ENCODE results near the gene GPC6.
"Not testable (repeated sequence)": the region's sequence is repeated elsewhere in the genome, so short reads cannot be mapped to it uniquely, and the experiment has no call there.

The GPC6 gene

DNA sequence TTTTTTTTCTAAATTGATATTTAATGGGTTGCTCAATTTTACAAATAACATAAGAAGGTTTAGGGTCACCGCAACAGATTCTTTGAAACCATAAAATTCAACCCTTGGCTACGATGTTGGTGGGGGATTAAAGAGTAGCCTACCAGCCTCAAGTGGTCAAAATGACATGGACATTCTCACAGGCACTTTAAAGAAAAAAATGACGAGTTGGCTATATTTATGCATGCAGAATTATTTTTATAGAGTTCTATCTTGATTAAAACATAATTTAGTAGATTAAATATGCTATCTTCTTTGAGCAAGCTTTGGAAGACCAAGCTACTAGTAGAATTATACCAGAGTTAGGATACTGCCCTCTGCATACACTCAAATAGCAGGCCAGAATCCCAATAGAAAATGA lies 959.9 kb downstream of the GPC6 start:
- H3K27me3 Mint-ChIP-seq = peaks cover 7% of the 10 kb centered on the region
- no peak for DNase-seq
- no peaks in the 10 kb centered on the region for H3K4me1 Mint-ChIP-seq
- no peak overlapping the region for H3K27ac Mint-ChIP-seq
- peaks cover 0 to 14% of the 10 kb centered on the region in 2 donors for H3K9me3 Mint-ChIP-seq
- no peak overlapping the region for H3K4me3 Mint-ChIP-seq
- no peak for ATAC-seq

DNA sequence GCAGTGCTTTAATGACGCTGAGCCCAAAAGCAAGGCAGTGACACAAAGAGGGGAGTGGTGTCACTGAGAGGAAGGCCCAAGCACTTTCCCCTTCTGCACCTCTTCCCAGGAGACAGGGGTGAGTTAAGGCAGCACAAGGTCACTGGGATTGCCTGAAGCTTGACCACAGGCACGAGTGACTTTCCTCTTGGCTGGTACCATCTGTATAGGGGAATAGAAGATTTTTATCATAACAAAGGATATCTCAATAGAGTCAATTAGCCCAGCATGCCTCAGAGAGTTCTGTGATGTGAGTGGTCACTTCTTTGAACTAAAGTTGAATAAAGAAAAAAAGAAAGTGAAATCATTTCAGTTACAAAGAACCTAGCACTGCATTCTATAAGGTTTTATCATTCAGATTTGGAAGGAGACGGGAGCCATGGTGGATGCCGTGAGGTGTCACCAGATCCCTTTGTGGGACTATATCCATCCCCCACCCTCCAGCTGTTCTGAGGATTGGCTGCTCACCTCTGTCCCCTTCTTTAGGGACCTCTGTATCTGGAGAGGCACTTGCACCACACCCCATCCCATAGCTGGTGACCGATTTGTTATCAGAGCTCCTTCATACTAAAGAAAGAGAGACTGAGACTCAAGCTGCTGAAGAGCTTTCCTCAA lies 961.7 kb downstream of the GPC6 start:
- H3K4me1 Mint-ChIP-seq = no peaks in the 10 kb centered on the region
- peaks cover 7% of the 10 kb centered on the region for H3K27me3 Mint-ChIP-seq
- H3K4me3 Mint-ChIP-seq = no peak overlapping the region
- ATAC-seq = no peak
- no peak for DNase-seq
- peaks cover 0 to 8% of the 10 kb centered on the region in 2 donors for H3K9me3 Mint-ChIP-seq
- peak overlapping the region in 1 of 2 donors; percentile 75 for H3K27ac Mint-ChIP-seq

DNA sequence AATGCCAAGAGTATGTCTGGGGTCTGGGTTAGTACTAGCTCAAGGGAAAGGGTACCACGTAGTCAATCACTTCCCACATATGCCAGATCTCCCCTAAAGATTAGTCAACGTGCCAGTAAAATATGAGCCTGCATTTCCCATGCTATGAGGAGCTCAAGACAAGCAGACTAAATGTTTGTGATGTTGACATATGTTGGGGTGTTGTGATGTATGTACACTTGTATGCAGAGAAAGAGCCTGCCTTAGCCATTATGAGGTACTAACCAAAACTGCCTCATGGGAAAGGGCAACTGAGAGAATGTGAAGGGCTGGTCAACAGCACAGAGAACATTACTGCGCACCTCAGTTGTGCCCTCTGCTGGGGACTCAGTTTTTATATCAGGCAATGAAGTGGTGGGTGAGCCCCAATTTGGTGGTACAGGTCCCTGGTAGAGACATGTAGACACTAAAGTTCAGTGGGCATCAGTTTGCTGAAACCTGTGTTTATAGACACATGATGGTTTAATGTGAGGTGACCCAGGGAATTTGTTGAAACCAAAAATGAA lies 965.9 kb downstream of the GPC6 start:
- H3K9me3 Mint-ChIP-seq = no peaks in the 10 kb centered on the region
- DNase-seq (peak; percentile 3 to 14), ATAC-seq (peak; percentile 45)
- H3K4me3 Mint-ChIP-seq = no peak overlapping the region
- no peaks in the 10 kb centered on the region for H3K27me3 Mint-ChIP-seq
- H3K27ac Mint-ChIP-seq = no peak overlapping the region
- H3K4me1 Mint-ChIP-seq = no peaks in the 10 kb centered on the region

DNA sequence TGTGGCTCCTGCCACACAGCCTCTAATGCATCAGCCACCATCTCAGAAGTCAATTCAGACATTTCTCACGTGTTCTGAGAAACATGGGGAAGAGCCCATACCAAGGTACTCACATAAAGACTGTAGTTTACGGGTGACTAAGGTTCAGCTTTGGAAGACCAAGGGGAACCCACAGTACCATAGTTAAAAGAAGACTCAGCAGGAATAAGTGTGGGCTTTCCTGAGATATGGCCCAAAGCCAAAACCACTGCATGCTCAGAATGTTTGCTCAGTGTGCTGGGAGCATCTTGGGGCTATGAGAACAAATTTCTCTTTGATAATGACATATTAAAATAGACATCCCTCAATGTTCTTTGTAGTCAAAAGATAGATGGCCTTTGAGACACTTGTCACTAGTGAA lies 969.1 kb downstream of the GPC6 start:
- Mint-ChIP-seq H3K4me3 (no peak overlapping the region), H3K9me3 (no peaks in the 10 kb centered on the region), H3K27ac (no peak overlapping the region), H3K4me1 (no peaks in the 10 kb centered on the region), H3K27me3 (no peaks in the 10 kb centered on the region)
- no peak for DNase-seq
- no peak for ATAC-seq

DNA sequence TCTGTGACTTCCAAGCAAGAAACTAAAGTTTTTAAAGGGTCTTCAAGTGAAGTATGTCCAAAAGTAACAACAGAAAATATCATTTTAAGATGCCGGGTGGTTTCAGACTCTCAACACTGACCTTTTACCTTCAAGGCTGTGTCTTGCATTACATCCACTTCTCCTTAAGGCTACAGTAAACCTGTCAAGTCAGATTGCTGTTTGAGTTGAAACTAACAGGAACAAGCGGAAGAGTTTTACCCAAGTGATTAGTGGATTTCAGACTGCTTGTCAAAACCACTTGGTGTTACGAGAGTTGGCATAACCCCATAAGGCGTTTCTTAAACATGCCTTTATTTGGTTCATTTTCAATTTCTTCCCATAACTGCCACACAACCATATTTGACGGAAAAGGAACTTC lies 969.8 kb downstream of the GPC6 start:
- ATAC-seq (no peak), DNase-seq (no peak)
- H3K27ac Mint-ChIP-seq = no peak overlapping the region
- no peaks in the 10 kb centered on the region for H3K9me3 Mint-ChIP-seq
- no peak overlapping the region for H3K4me3 Mint-ChIP-seq
- H3K27me3 Mint-ChIP-seq = no peaks in the 10 kb centered on the region
- no peaks in the 10 kb centered on the region for H3K4me1 Mint-ChIP-seq

DNA sequence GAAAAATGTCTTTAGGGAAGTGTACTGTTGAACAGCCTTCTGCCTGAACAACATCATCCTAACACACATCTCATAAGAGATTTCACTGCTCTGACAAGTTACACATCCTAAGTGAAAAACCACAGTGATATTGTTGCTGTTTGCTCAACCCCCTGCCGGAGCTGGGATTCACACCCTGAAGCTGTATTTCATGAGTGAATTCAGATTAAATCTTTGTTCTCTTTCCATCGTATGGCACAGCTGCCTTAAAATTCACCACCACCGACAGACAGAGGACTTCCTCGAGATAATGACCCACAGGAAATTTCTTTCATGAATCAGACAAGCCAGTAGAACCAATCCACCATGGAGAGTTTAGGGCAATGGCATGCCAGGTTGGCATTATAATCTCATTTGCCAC lies 972.1 kb downstream of the GPC6 start:
- no peaks in the 10 kb centered on the region for H3K27me3 Mint-ChIP-seq
- ATAC-seq (no peak), DNase-seq (no peak)
- no peaks in the 10 kb centered on the region for H3K4me1 Mint-ChIP-seq
- no peak overlapping the region for H3K27ac Mint-ChIP-seq
- peaks cover 0 to 5% of the 10 kb centered on the region in 2 donors for H3K9me3 Mint-ChIP-seq
- no peak overlapping the region for H3K4me3 Mint-ChIP-seq

DNA sequence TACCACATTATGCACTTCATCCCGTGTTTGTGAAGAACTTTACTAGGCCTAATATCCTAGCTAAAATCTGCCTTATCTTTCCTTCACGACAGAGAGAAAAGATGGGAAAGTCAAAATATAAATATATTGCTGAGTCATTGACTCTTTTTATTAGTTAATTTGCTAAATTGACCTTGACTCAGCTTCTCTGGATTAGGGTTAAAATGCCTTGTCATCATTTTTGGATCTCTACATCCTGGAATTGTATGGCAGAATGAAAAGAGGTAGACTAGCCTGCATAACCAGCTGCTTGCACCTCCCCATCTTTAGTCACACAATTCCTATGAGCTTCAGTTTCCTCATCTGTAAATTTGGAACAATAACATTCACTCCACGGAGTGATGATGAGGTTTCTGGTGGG lies 972.5 kb downstream of the GPC6 start:
- no peak for ATAC-seq
- Mint-ChIP-seq H3K27ac (no peak overlapping the region), H3K4me3 (no peak overlapping the region), H3K27me3 (no peaks in the 10 kb centered on the region), H3K9me3 (peaks cover 0 to 5% of the 10 kb centered on the region in 2 donors), H3K4me1 (no peaks in the 10 kb centered on the region)
- DNase-seq = no peak

DNA sequence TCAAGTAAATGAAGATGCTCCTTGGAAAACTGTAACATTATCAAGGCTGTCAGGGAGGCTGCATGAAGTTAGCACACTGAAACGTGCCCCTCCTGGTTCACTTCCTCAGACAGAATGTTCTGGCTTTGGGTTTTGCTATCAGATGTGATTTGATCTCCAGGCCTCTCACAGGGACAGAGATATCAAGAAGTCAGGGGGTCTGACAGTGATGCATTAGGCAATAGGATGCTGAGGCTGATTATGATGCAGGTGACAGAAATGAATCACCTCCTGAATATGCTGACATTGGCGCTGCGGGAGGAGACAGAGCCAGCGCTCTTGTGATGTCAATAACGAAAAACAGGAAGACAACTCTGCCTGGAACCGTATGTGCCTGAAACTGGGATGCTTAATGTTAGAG lies 974.4 kb downstream of the GPC6 start:
- Mint-ChIP-seq H3K27me3 (no peaks in the 10 kb centered on the region), H3K4me3 (no peak overlapping the region), H3K4me1 (no peaks in the 10 kb centered on the region), H3K9me3 (peaks cover 0 to 5% of the 10 kb centered on the region in 2 donors), H3K27ac (no peak overlapping the region)
- ATAC-seq (no peak), DNase-seq (no peak)

DNA sequence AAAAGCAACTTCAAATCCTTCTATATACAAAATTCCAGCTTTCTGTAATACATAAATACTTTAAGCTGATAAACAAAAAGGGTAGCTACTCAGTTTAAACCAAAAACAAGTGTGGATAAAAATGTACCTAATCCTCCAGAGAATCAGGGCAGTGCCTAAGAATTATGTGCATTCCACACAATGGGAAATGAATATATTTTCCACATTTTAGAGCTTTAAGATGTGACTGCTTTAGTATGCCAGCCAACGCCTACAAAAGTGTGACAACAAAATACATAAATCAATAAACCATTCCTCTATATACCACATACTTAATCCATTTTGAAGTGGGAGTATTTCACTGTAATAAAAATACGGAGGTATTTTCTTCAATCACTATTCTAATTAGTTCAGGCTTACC lies 977.6 kb downstream of the GPC6 start:
- Mint-ChIP-seq H3K4me3 (no peak overlapping the region), H3K4me1 (no peaks in the 10 kb centered on the region), H3K9me3 (peaks cover 0 to 5% of the 10 kb centered on the region in 2 donors), H3K27ac (no peak overlapping the region), H3K27me3 (no peaks in the 10 kb centered on the region)
- no peak for ATAC-seq
- no peak for DNase-seq

DNA sequence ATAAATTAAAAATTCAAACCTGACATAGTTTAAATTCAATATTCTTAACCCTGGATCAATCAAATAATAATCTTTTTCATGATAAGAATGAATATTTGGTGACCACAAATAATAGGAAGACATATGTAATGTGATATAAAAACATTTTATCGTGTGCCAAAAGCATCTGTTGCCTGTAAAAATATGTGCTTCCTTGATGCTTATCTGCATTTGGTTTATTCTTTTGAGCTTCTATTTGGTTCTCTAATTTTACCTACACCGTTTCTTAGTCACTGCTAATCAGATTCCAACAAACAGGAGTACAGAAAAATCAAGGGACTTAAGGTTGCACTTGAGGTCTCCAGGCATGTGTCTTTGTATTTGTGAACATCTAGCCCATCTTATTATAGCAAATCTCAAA lies 978.3 kb downstream of the GPC6 start:
- ATAC-seq (no peak), DNase-seq (no peak)
- Mint-ChIP-seq H3K4me1 (no peaks in the 10 kb centered on the region), H3K27me3 (no peaks in the 10 kb centered on the region), H3K4me3 (no peak overlapping the region), H3K9me3 (peaks cover 0 to 5% of the 10 kb centered on the region in 2 donors), H3K27ac (no peak overlapping the region)

DNA sequence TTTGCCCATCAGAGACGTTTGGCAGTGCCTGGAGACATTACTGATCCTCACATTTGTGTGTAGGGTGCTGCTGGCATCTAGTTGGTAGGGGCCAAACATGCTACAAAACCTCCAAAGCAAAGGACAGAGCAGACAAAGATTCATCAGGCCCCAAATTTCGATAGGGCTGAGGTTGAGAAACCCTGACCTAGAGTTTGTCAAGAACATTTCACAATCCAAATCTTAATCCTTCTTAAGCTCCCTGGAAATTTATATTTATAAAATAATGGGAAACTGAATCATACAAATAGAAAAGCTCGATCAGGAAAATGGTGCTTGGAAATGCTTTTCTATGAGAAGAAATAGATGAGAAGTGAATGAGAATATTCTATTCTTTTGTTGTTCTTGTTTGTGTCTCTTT lies 979.3 kb downstream of the GPC6 start:
- ATAC-seq = no peak
- no peak overlapping the region for H3K27ac Mint-ChIP-seq
- DNase-seq = no peak
- H3K4me3 Mint-ChIP-seq = no peak overlapping the region
- no peaks in the 10 kb centered on the region for H3K27me3 Mint-ChIP-seq
- no peaks in the 10 kb centered on the region for H3K4me1 Mint-ChIP-seq
- peaks cover 0 to 5% of the 10 kb centered on the region in 2 donors for H3K9me3 Mint-ChIP-seq

DNA sequence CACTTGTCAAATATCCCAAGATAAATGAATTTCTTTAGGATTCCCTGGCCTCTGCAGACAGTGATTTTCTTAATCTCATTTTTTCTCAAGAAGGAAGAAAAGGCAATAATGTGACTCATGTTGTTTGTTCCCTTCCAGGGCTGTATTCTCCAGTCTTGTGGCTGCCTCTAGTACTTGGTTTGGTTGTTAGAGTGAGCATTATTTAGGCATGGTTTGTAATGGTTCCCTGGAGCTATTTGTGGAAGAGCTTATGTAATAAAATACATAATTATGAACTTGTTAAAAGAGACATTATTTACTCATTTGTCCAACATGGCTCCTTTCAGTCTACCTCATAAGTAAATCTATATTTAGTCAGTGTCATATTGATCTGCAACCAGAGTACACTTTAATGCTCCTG lies 982.5 kb downstream of the GPC6 start:
- ATAC-seq = no peak
- no peak overlapping the region for H3K27ac Mint-ChIP-seq
- no peak for DNase-seq
- H3K4me3 Mint-ChIP-seq = no peak overlapping the region
- no peaks in the 10 kb centered on the region for H3K27me3 Mint-ChIP-seq
- no peaks in the 10 kb centered on the region for H3K4me1 Mint-ChIP-seq
- H3K9me3 Mint-ChIP-seq = no peaks in the 10 kb centered on the region

DNA sequence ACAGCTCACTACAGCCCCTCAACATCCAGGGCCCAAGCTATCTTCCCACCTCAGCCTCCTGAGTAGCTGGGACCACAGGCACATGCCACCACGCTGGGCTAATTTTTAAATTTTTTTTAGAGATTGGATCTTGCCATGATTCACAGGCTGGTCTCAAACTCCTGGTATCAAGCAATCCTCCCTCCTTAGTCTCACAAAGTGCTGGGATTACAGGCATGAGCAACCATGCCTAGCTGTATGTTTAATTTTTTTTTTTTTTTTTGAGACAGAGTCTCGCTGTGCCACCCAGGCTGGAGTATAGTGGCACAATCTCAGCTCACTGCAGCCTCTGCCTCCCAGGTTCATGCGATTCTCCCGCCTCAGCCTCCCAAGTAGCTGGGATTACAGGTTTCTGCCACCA lies 983.3 kb downstream of the GPC6 start:
- not testable (repeated sequence) for H3K9me3 Mint-ChIP-seq, H3K4me3 Mint-ChIP-seq, H3K4me1 Mint-ChIP-seq, ATAC-seq, DNase-seq, H3K27me3 Mint-ChIP-seq, H3K27ac Mint-ChIP-seq

DNA sequence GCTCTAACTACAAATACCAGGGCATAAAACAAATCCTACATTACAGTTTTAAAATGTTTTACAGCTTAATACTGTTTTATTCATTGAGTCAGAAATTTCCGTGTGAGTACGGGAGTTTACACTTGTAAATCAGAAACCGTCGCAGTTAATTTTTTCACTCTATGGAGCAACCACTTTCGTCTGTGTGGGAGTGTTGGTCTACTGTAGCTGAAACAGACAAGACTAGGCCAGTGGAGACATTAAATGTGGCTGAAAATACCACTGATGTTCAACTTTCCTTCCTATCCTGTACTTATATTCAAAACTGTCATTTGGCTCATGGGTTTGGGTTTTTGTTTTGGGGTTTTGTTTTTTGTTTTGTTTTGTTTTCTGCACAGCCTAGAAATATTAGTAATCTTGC lies 984.2 kb downstream of the GPC6 start:
- Mint-ChIP-seq H3K4me1 (no peaks in the 10 kb centered on the region), H3K27me3 (no peaks in the 10 kb centered on the region), H3K9me3 (no peaks in the 10 kb centered on the region), H3K4me3 (no peak overlapping the region), H3K27ac (no peak overlapping the region)
- no peak for DNase-seq
- ATAC-seq = peak; percentile 70

DNA sequence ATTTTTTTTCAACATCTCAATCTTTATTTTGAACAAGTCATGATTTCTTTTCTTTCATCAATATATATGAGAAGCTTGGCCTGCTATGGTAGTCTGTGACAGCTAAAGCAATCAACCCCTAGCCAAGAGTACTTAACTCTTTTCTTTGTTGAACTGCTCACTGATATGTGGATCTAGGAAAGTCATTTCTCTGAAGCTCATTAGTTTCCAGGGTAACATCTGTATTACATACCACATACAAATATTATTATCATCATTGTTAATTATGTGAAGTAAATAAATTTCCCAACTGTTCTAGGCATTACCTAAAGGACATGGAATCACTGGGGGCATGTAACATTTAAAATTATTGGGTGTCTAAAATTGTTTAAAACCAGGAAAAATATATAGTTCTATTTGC lies 985.6 kb downstream of the GPC6 start:
- Mint-ChIP-seq H3K4me1 (no peaks in the 10 kb centered on the region), H3K9me3 (no peaks in the 10 kb centered on the region), H3K27me3 (no peaks in the 10 kb centered on the region), H3K4me3 (no peak overlapping the region), H3K27ac (no peak overlapping the region)
- DNase-seq = no peak
- ATAC-seq = no peak

DNA sequence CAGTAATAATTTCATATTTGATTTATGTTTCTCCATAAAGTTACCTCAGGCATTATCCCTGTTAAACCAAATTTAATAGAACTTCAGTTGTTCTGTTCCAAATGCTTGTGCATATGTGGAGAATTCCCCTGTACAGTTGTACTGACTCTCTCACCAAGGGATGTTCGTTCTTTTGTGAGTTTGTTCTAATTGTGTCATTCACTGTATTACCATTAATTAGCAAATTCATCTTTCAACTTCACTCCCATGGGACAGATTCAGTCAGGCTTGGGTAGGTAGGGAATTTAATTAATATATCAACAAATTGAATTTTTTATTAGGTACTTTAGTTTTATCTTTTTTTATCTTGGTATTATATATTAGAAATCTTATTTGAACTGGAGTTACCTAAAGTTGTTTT lies 987.5 kb downstream of the GPC6 start:
- DNase-seq (no peak), ATAC-seq (no peak)
- Mint-ChIP-seq H3K27ac (no peak overlapping the region), H3K9me3 (no peaks in the 10 kb centered on the region), H3K27me3 (no peaks in the 10 kb centered on the region), H3K4me1 (no peaks in the 10 kb centered on the region), H3K4me3 (no peak overlapping the region)

DNA sequence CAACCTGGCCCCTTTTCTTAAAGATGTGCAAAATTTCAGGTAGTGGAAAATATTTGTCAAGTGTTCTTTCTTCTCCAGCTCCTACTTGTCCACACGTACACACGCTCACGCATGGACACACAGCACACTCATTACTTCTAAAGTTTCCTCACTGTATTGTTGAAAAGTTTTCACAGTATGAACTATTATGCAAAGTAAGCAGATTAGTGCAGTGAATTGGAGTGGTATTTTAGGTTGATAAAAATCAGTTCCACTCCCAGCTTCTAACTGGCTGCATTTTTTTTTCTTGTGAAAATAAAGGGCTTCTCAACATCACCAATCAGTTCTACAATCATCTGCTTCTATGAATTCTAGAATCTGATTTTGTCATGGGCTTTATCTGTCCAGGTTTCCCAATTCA lies 988.4 kb downstream of the GPC6 start:
- Mint-ChIP-seq H3K9me3 (no peaks in the 10 kb centered on the region), H3K27ac (no peak overlapping the region), H3K4me3 (no peak overlapping the region), H3K27me3 (no peaks in the 10 kb centered on the region), H3K4me1 (no peaks in the 10 kb centered on the region)
- DNase-seq (no peak), ATAC-seq (no peak)

All from stimulated activated naive CD8-positive, alpha-beta T cell treated with anti-CD3 and anti-CD28 coated beads, Interleukin-15, amount 100 ng/mL, for 72 hours (primary cell).